ENCODE results near the gene PIEZO2.

- TF ChIP-seq CTCF (IDR thresholded peaks at IDR 0.05; ENCODE audit: insufficient read depth, low read length) (no peak), REST (IDR thresholded peaks at IDR 0.05; ENCODE audit: insufficient replicate concordance, low read depth) (no peak), SPI1 (IDR thresholded peaks at IDR 0.05; ENCODE audit: borderline replicate concordance, low read depth) (no peak), POLR2AphosphoS5 (IDR thresholded peaks at IDR 0.05; ENCODE audit: low read depth) (no peak)
These were observed 71.7 kb downstream of the PIEZO2 start for GRCh38 chr18:11077548-11078187.
